Gastrocnemius medialis (tissue), 4 donors: ENCODE data around the gene PXN.

Experiments used
- CTCF ChIP-seq, 5 experiments: fragments of 450-650 bp in 3 of 5; fragments of 200-600 bp in 2 of 5; sonication (generic) in 2 of 5; IDR thresholded peaks in 4 of 5; conservative IDR thresholded peaks in 1 of 5; 1 replicate in 4 of 5; 2 replicates in 1 of 5; pipeline ENCODE4 v1.5.1; 2016 to 2019; ENCODE audit warnings: antibody characterized with exemption in 5 of 5, mild to moderate bottlenecking in 3 of 5, moderate library complexity in 3 of 5
- POLR2A ChIP-seq, 2 donors: fragments of 450-650 bp; IDR thresholded peaks; one replicate each; pipeline ENCODE4 v1.6.1; 2017; ENCODE audit warnings: antibody characterized with exemption in 2 of 2, mild to moderate bottlenecking in 2 of 2, moderate library complexity in 2 of 2

DNA sequence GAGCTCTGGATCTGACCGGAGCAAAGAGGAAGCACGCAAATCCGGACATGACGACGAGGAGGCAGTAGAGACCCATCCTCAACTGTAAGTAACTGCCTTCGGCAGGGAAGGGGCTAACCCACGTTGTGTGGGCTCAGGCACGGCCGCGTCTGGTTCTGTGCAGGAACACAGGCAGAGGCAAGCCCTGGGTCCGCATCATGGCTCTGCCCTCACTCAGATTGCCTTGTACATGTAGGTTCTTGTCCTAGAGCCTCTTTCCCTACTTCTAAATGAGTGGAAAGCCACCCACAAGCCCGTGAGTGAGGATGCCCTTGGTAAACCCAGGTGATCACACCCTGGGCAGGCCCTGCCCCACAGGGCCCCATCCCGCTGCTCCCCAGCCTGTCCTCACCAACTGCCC lies 55.7 kb downstream of the PXN start:
- no peak for TF ChIP-seq CTCF (IDR thresholded peaks at IDR 0.05 in 4 of 5, conservative IDR thresholded peaks at IDR 0.05 in 1 of 5)
- TF ChIP-seq POLR2A (IDR thresholded peaks at IDR 0.05) = no peak
